Keratinocyte (primary cell): ENCODE results near the gene FRMPD4.

ENCODE experiments used
- CTCF ChIP-seq, 3 experiments: IDR thresholded peaks in 1 of 3; conservative IDR thresholded peaks in 1 of 3; optimal IDR thresholded peaks in 1 of 3; 2 replicates in 2 of 3; 3 replicates in 1 of 3; pipeline versions ENCODE3 to v1.5.1; 2011; ENCODE audit warnings: low read length in 3 of 3, mild to moderate bottlenecking in 3 of 3, moderate library complexity in 2 of 3, control low read depth in 1 of 3, inconsistent platforms in 1 of 3; ENCODE audit not compliant: insufficient read depth in 2 of 3; ENCODE audit errors: extremely low read depth in 1 of 3
- EZH2 ChIP-seq: IDR thresholded peaks from one replicate; pipeline ENCODE4 v1.6.1; 2012; ENCODE audit warnings: inconsistent platforms, mild to moderate bottlenecking, low read length, moderate library complexity

- TF ChIP-seq CTCF (optimal IDR thresholded peaks at IDR 0.05 in 1 of 3, IDR thresholded peaks at IDR 0.05 in 1 of 3, conservative IDR thresholded peaks at IDR 0.05 in 1 of 3; ENCODE audit: extremely low read depth in 1 of 3, insufficient read depth in 2 of 3, low read length in 3 of 3) (no peak), EZH2 (no peak)
Observed at GRCh38 chrX:12554206-12554605, 415.9 kb downstream of the FRMPD4 start.
